Measurements from ENCODE around the gene CCDC85C.

DNA sequence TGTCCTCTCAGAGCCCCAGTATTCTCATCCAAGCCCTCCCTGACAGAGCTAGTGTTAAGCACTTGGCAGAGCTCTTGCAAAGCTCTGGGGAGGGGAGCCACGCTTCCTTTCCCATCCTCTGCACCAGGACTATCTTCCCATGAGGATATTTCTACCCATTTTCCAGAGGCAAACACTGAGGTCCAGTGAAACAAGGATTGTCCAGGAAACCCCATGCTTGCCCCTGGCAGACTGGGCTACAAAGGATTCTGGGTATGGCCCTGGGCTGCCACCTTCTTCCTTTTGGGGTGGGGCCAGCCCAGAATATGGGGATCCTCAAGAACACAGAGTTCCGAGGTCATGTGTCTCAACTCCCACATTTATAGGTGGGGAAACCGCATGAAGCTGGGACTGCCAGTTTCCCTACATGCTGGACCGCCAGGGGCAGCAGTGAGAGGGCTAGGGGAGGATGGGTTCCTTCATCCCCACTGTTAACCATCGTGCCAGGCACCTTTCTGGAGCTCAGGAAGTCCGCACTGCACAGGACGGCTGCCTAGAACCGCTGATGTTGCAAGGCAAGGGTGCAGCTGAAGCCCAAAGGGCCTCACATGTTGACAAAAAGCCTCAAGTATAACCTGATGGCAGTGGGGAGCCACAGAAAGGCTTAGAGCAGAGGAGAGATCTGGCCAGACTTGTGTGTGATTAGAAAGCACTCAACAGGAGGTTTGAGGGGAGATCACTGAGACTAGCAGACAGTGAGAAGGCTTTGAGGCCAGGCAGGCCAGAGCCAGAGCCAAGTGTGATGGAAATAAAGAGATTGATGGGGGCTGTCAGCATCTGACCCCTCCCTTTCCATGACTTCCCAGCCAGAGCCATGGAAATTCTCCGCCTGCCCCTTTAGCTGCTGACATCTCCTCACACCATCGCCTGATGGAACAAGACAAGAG lies 5.5 kb upstream of the CCDC85C start:
- TF ChIP-seq, protein P1, sequence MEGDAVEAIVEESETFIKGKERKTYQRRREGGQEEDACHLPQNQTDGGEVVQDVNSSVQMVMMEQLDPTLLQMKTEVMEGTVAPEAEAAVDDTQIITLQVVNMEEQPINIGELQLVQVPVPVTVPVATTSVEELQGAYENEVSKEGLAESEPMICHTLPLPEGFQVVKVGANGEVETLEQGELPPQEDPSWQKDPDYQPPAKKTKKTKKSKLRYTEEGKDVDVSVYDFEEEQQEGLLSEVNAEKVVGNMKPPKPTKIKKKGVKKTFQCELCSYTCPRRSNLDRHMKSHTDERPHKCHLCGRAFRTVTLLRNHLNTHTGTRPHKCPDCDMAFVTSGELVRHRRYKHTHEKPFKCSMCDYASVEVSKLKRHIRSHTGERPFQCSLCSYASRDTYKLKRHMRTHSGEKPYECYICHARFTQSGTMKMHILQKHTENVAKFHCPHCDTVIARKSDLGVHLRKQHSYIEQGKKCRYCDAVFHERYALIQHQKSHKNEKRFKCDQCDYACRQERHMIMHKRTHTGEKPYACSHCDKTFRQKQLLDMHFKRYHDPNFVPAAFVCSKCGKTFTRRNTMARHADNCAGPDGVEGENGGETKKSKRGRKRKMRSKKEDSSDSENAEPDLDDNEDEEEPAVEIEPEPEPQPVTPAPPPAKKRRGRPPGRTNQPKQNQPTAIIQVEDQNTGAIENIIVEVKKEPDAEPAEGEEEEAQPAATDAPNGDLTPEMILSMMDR (IDR thresholded peaks at IDR 0.05) = peak in 3 of 4 experiments; percentile 21 to 38 (median 21)
- TF ChIP-seq POLR2A (IDR thresholded peaks at IDR 0.05) = no peak
